ENCODE results near the gene CALB2. TPM values are rescaled to one million over a fixed set of nuclear protein-coding genes. Genes with fewer than 3 reads are reported as not detected.

CALB2 gene
- total RNA-seq, 1 donor from 2014 or later, result 1.6 TPM

DNA sequence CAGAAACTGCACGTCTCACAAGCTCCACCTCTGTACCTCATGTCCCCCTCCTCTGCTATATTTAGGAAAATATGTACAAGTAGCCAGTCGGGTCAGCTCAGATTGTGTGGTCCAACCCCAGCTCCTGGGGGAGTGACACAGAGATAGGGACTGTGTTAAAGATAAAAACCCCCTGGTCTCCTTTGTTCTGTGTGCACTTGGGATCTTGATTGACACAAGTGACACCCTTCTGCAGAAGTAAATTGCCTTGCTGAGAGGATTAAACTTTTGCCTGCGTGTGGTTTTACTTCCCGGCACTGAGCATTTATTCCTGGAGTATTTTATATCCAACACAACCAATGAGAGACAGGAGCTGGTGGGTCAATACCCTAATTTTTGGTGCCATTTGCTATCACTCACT lies 45.8 kb downstream of the CALB2 start:
- TF ChIP-seq CTCF (IDR thresholded peaks at IDR 0.05), result no peak
- Histone ChIP-seq H3K36me3 (no peaks in the 10 kb centered on the region), H3K4me1 (no peaks in the 10 kb centered on the region), H3K4me3 (no peak overlapping the region), H3K27ac (no peak overlapping the region), H3K27me3 (ENCODE audit: low read depth) (peaks cover 20% of the 10 kb centered on the region), H3K9me3 (no peaks in the 10 kb centered on the region)
- intact Hi-C loops (cut with DNase I), result no loop called here
- DNase-seq (no peak), ATAC-seq (no peak)

GRCh38 chr16:71406316-71406715 lies 47.8 kb downstream of the CALB2 start:
- ATAC-seq (no peak), DNase-seq (no peak)
- no peaks in the 10 kb centered on the region for H3K9me3 ChIP-seq
- no peaks in the 10 kb centered on the region for H3K4me1 ChIP-seq
- H3K27ac ChIP-seq, result no peak overlapping the region
- no peak for TF ChIP-seq CTCF (IDR thresholded peaks at IDR 0.05)
- peaks cover 25% of the 10 kb centered on the region for H3K27me3 ChIP-seq (ENCODE audit: low read depth)
- H3K4me3 ChIP-seq, result no peak overlapping the region
- no peaks in the 10 kb centered on the region for H3K36me3 ChIP-seq
- intact Hi-C loops (cut with DNase I), result no loop called here

DNA sequence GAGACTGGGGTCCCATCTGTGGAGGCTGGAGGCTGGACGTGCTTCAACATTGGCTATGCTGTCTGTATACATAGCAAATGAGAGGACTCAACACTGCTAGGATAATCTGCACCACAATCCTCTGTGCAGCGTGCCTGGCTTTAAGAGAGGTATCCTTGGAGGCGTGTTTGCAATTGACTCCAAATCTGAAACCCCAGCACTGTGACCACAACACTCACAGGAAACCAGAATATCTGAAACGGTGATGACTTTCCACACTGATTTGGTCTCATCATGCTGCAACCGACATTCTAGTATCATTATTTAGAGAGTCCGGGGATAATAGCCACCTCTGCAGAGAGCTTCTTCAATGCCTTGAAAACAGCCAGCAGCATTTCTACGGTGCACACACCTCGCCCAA lies 48.2 kb downstream of the CALB2 start:
- Histone ChIP-seq H3K27me3 (ENCODE audit: low read depth) (peaks cover 28% of the 10 kb centered on the region), H3K9me3 (no peaks in the 10 kb centered on the region), H3K4me1 (no peaks in the 10 kb centered on the region), H3K27ac (no peak overlapping the region), H3K36me3 (no peaks in the 10 kb centered on the region), H3K4me3 (no peak overlapping the region)
- intact Hi-C loops (cut with DNase I), result no loop called here
- no peak for ATAC-seq
- no peak for DNase-seq
- no peak for TF ChIP-seq CTCF (IDR thresholded peaks at IDR 0.05)

- Histone ChIP-seq H3K9me3 (no peaks in the 10 kb centered on the region), H3K36me3 (no peaks in the 10 kb centered on the region), H3K27me3 (ENCODE audit: low read depth) (peaks cover 28% of the 10 kb centered on the region), H3K4me3 (no peak overlapping the region), H3K4me1 (peaks cover 5% of the 10 kb centered on the region), H3K27ac (no peak overlapping the region)
- intact Hi-C loops (cut with DNase I), result no loop called here
- ATAC-seq, result no peak
- DNase-seq, result no peak
- TF ChIP-seq CTCF (IDR thresholded peaks at IDR 0.05), result no peak
Measured at GRCh38 chr16:71407731-71408130, 49.2 kb downstream of the CALB2 start.

GRCh38 chr16:71408536-71408935 lies 50.0 kb downstream of the CALB2 start:
- TF ChIP-seq CTCF (IDR thresholded peaks at IDR 0.05), result no peak
- DNase-seq, result no peak
- intact Hi-C loops (cut with DNase I), result no loop called here
- peaks cover 7% of the 10 kb centered on the region for H3K4me1 ChIP-seq
- no peak for ATAC-seq
- peaks cover 28% of the 10 kb centered on the region for H3K27me3 ChIP-seq (ENCODE audit: low read depth)
- H3K4me3 ChIP-seq, result no peak overlapping the region
- no peaks in the 10 kb centered on the region for H3K9me3 ChIP-seq
- no peak overlapping the region for H3K27ac ChIP-seq
- H3K36me3 ChIP-seq, result no peaks in the 10 kb centered on the region

All from lower lobe of right lung (tissue), 2 donors.